ENCODE measurements around the gene DUSP5.
A peak's percentile ranks its signal among the peaks of the same experiment; 100 is the strongest.
"Not testable (repeated sequence)": the region's sequence is repeated elsewhere in the genome, so short reads cannot be mapped to it uniquely, and the experiment has no call there.

The DUSP5 gene

DNA sequence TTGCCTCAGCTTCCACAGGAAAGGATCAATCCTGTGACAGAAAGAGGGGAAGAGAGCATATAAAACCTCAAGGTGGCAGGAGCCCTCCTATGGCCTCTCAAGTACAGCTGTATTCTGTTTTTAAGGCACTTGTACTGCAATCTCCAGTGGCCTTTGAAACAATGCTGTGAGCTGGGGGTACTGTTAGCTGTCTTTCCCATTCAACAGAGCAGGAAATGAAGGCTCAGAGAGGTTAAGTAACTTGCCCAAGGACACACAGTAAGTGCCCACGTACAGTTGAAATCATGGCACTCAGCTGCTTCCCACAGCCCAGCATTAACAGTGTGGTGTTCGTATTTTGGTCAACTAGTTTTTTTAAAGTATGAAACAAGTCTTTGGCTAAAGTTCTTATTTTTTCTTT, 34.0 kb downstream of the DUSP5 start:
- in situ Hi-C loops (cut with MboI; ENCODE audit: low pct_unique_long_range_greater_than_20kb, low sequenced_read_pairs), result loop anchor here (25.0 kb wide), 1 partner anchor 169 kb away; no protein-coding TSS in a partner anchor
- no peak for DNase-seq

DNA sequence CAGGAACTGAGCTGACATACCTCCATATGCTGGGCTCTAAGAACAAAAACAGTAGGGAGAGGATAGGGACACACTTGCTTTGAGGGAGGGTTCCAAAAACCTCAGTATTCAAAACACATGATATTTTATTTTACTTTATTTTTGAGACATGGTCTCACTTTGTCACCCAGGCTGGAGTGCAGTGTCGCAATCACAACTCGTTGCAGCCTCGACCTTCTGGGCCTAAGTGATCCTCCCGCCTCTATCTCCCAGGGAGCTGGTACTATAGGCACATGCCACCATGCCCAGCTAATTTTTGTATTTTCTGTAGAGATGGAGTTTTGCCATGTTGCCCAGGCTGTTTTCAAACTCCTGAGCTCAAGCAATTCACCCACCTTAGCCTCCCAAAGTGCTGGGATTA, 34.9 kb downstream of the DUSP5 start:
- DNase-seq, result not testable (repeated sequence)
- in situ Hi-C loops (cut with MboI; ENCODE audit: low pct_unique_long_range_greater_than_20kb, low sequenced_read_pairs), result loop anchor here (25.0 kb wide), 1 partner anchor 170 kb away; no protein-coding TSS in a partner anchor

DNA sequence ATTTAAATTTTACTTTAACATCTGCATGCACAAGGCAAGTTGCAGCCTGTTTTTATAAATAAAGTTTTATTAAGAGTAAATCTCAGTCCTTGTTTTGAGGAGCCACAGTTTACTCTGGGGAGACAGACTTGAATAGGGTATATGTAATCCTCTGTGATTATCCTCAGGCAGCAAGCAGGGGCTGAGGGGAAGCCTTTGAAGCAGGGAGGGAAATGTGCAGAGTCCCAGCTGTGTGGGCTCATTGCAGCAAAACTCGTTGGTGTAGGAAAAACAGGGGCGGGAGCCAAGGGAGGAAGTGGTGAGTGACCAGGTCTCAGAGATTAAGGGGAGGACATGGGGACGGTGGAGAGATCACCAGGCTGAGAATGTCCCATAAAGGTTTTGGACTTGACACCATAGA, 35.4 kb downstream of the DUSP5 start:
- DNase-seq, result peak; percentile 41
- in situ Hi-C loops (cut with MboI; ENCODE audit: low pct_unique_long_range_greater_than_20kb, low sequenced_read_pairs), result loop anchor here (25.0 kb wide), 1 partner anchor 171 kb away; no protein-coding TSS in a partner anchor

DNA sequence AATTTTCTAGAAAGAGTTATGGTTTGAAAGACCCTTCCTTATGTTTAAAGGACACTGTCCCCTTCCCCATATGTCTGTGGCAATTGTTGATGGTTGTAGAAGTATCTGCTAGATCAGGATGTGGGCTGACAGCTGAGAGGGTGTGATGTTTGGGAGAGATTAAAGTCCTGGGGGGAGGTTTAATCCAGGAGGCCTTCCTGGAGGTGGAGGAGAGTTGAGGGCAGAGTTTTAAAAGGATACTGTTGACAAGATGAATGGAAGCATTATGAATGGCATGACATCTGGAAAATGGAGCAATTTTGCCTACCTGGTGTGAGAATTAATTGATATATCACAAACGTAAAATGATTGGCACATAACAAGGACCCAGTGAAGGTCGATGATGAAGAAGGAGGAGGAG, 36.9 kb downstream of the DUSP5 start:
- DNase-seq, result no peak
- in situ Hi-C loops (cut with MboI; ENCODE audit: low pct_unique_long_range_greater_than_20kb, low sequenced_read_pairs), result loop anchor here (25.0 kb wide), 1 partner anchor 172 kb away; no protein-coding TSS in a partner anchor

DNA sequence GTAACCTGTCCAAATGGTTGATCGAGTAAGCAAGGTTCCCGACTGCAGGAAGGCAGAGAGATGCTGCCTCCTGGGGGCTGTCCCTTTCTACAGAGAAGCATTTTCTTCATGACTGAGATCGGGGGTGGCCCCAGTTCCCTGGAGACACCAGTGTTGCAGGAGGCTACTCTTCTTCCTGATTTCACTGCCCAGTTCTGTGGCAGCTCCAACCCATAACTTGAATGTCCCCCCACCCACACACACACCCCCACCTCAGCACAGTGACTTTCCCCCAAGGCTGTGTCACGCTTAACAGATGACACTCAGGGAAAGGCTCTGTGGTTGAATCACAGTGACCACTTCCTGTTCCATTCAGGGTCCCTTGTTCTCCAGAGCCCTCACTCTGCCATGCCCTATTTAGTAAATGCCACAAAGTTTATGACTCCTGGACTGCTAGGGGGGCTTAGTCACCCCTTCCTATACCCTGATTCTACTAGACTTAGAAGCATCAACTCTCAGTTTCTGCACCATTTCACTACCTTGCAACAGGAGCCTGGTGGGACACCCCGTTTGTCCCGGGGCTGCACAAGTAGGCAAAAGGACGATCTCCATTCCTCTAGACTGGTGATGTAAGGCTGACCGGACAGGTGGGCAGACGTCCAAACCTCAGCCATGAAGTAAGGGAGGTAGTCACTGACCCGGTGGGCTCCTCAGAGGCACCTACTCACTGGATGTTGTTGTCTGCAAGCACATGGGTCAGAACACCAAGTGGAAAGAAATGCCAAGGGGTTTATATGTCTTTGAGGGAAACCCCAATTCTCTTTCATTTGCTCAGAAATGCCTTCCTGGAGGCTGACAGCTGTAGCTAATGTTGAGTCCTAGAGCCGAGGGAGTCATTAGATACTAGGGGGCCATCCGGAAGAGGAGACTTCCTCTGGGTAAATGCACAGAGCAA, 38.5 kb downstream of the DUSP5 start:
- in situ Hi-C loops (cut with MboI; ENCODE audit: low pct_unique_long_range_greater_than_20kb, low sequenced_read_pairs), result loop anchor here (25.0 kb wide), 1 partner anchor 174 kb away; no protein-coding TSS in a partner anchor
- DNase-seq, result peak; percentile 81

DNA sequence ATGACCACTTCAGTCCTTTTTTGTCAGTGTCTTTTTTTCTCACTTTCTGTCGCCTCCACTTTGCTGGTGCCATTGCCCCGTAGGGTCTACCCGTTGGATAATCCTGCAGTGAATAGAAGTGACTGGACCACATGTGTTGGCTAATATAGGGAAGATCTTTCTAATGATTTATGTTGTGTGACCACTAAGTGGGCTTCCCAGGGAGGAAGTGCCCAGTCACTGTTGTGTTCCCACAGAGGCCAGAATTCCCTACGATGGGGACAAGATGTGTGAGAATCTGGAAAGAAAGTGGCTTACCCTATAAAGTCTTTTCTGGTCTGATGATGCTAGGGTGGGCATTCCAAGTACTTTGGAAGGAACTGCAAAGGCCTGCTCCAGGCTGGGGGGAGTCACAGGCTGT, 41.4 kb downstream of the DUSP5 start:
- in situ Hi-C loops (cut with MboI; ENCODE audit: low pct_unique_long_range_greater_than_20kb, low sequenced_read_pairs), result loop anchor here (25.0 kb wide), 1 partner anchor 177 kb away; no protein-coding TSS in a partner anchor
- no peak for DNase-seq

DNA sequence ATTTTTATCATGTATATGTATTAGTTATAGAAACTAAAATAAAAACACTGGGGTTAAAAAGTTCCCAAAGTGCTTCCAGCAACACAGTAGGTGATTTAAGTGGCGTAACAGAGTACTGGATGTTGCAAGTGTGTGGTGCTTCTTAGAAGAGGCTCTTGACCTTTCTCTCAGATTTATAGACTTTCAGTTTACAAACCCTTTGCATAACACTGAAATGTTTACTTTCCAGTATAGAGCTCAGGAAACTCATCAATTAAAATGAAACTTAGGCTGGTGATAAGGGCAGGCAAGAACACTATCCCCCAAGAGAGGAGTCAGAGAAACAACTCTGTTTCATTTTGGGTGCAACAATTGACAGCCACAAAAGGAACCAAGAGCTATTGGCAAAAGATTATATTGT, 42.3 kb downstream of the DUSP5 start:
- DNase-seq, result no peak
- in situ Hi-C loops (cut with MboI; ENCODE audit: low pct_unique_long_range_greater_than_20kb, low sequenced_read_pairs), result loop anchor here (25.0 kb wide), 1 partner anchor 178 kb away; no protein-coding TSS in a partner anchor

DNA sequence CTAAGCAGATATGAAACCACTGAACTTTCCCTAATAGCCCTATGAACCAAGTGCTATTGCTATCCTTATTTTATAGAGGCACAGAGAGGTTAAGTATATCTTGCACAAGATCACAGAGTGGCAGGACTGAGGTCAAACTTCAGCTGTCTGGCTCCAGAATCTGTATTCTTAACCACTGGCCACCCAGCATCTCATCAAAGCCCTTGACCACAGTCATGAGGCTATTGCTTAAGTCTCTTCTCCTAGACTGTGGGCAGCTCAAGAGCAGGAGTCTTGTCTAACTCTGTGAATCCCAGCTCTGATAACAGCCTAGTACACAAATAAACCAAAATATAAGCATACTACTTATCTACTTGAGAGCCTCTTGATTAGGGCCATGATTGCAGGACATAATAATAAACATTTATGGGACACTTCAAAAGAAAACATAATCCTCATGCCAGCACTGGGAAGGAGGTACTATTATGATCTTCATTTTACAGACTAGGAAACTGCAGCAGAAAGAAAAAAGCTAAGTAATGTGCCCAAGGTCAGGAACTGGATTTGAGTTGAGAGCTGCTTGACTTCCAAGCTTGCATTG, 47.3 kb downstream of the DUSP5 start:
- in situ Hi-C loops (cut with MboI; ENCODE audit: low pct_unique_long_range_greater_than_20kb, low sequenced_read_pairs), result loop anchor here (25.0 kb wide), 1 partner anchor 183 kb away; no protein-coding TSS in a partner anchor
- DNase-seq, result no peak

DNA sequence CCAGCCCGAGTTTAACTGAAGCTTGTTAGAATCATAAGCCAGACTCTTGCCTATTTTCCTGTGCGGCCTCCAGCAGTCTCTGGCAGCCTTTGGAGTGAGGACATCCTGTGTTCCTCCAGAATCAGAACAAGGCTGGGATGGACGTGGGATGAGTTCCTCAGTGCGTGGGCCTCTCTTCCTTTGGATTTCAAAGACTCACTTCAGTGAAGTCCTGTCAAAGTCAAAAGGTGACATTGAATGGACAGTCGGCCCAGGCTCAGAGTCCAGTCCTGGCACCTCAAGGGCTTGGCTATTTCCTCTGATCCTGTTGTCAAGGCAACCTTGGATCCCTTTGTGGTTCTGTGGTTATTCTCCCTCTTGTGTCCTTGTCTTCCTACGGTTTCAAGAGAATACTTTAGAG, 48.4 kb downstream of the DUSP5 start:
- no peak for DNase-seq
- in situ Hi-C loops (cut with MboI; ENCODE audit: low pct_unique_long_range_greater_than_20kb, low sequenced_read_pairs), result loop anchor here (25.0 kb wide), 1 partner anchor 184 kb away; no protein-coding TSS in a partner anchor

DNA sequence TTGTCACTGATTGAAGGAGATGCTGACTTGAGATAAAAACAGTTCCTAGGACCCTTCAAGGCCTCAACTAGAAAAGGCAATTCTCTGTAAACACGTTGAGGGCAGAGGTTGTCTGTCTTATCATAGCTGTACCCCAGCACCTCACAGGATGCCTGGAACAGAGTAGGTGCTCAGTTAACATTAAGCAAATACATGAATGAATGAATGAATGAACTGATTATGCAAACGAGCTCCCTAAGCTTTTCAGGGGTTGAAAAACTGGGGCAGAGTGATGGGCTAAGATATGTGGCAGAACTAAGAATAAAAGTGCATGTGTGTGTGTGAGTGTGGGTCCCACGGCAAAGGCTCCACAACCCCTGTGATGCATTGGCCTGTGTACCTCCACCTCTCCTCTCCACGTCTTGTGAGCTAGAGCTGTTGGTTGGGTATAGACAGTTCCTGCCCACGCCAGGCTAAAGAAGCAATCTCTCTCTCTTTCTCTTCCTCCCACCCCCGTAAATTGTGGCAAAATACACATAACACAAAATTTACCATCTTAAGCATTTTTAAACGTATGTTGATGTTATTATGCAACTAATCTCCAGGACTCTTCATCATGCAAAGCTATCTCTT, 48.9 kb downstream of the DUSP5 start:
- no peak for DNase-seq
- in situ Hi-C loops (cut with MboI; ENCODE audit: low pct_unique_long_range_greater_than_20kb, low sequenced_read_pairs), result loop anchor here (25.0 kb wide), 1 partner anchor 184 kb away; no protein-coding TSS in a partner anchor

DNA sequence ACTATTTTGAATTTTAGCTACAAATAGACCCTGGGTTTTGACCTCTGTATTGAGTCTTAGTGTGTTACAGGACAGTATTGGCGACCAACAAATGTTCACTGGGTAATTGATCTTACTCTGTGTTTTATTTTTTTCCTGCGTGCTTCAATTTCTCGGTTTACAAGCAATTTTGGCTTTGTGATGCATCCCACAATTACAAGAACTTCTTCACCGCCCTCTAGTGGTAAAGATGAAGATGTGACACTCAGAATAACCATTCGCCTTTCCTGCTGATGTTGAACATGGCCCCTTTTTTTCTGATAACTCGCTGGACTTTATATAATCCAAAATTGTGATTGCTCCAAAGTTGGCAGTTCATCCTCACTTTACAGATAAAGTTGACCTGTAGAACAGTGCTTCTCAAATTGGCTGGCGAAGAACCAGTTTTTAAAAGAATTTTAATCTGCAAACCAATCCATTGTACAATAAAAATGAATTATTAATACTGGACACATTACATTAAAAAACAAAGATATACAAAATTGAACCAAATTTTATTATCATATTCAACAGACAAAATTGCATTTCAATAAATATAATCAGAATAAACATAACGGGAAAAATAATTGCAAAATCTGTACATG, 49.5 kb downstream of the DUSP5 start:
- in situ Hi-C loops (cut with MboI; ENCODE audit: low pct_unique_long_range_greater_than_20kb, low sequenced_read_pairs), result loop anchor here (25.0 kb wide), 1 partner anchor 185 kb away; no protein-coding TSS in a partner anchor
- peak; percentile 66 for DNase-seq

DNA sequence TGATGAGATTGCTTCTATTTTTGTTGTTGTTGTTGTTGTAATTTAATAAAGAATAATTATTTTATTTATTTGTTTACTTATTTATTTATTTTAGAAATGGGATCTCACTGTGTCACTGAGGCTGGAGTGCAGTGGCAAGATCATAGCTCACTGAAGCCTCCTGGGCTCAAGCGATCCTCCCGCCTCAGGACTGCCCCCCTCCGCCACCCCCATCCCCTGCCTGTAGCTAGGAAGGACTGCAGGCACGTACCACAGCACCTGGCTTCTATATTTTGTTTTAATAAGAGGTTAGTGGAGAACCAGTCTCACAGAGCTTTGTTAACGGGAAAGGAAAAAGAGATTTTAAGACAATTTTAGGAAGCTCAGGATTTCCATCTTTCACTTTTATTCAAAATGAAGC, 50.3 kb downstream of the DUSP5 start:
- no peak for DNase-seq
- in situ Hi-C loops (cut with MboI; ENCODE audit: low pct_unique_long_range_greater_than_20kb, low sequenced_read_pairs), result loop anchor here (25.0 kb wide), 1 partner anchor 186 kb away; no protein-coding TSS in a partner anchor

DNA sequence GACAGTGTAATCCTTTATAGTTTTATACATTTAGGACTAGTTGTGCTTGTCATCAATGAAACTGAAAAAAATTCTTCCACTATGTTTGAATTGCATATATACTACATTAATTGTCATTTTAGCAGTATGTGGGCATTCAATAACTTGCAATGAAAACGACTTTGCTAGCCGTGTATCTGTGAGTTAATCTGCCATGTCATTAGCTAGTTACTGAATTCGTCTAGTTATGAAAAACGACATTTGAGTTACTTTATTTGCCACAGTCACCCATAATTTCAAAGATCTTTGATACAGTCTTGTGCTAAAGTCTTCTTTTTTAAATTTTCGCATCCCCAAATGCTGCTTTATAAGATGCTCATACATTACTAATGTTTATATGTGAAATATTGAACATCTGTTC, 51.5 kb downstream of the DUSP5 start:
- in situ Hi-C loops (cut with MboI; ENCODE audit: low pct_unique_long_range_greater_than_20kb, low sequenced_read_pairs), result loop anchor here (25.0 kb wide), 1 partner anchor 187 kb away; no protein-coding TSS in a partner anchor

DNA sequence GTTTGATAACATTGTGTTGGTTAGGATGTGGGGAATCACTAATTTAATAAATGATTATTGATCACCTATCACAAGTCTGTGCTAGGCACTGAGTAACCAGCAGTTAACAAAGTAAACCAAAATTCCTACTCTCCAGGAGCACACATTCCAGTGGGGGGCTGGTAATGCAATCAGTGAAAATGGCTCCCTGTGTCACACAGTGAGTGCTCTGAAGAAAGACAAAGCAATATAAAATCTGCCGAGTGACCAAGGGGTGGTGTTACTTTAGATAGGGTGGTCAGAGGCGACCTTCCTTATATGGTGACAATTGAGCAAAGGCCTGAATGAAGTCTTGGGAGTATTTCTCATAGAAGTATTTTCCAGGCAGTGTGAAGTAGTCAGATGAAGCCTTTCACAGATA, 56.2 kb downstream of the DUSP5 start:
- no peak for DNase-seq
- in situ Hi-C loops (cut with MboI; ENCODE audit: low pct_unique_long_range_greater_than_20kb, low sequenced_read_pairs), result no loop called here

More for the DNA sequence above, 51.5 kb downstream of the DUSP5 start:
- no peak for DNase-seq

DNA sequence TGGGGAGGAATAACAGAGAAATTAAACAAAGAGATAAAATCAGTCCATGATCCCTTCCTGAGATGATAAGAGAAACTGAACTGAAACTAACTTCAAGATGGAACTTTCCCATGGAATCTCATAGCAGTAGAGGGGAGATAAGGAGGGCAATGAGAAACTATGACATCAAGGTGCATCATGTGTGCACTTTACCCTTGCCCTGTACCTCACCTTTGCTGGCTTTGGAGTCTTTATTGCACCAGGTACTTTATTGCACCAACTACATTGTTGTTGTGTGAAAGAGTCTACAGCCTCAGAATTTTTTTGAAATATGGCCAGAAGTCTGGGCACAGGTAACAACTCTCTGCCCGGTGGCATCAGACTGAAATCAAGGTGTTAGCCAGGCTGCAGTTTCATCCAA, 58.6 kb downstream of the DUSP5 start:
- in situ Hi-C loops (cut with MboI; ENCODE audit: low pct_unique_long_range_greater_than_20kb, low sequenced_read_pairs), result no loop called here
- no peak for DNase-seq

DNA sequence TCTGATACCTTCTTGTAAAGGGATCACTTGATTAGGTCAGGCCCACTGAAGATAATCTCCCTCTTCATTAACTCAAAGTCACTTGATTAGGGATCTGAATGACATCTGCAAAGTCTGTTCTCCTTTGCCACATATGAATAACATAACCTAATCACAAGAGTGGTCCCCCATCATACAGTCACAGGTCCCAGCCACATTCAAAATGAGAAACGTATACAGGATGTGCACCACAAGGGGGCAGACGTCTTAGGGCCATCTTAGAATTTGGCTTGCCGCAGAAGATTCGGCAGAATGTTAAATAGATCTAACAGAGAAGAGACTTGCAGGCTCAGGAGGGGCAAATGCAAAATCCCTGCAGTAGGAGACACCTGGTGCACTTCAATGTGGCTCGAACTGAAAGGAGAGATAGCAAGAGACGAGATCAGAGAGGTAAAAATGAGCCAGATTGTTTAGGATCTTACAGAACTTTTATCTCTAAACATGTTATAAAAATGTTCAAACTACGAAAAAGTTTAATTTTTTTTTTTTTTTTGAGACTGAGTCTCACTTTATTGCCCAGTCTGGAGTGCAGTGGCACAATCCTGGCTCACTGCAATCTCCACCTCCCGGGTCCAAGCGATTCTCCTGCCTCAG, 59.4 kb downstream of the DUSP5 start:
- peak; percentile 66 for DNase-seq
- in situ Hi-C loops (cut with MboI; ENCODE audit: low pct_unique_long_range_greater_than_20kb, low sequenced_read_pairs), result no loop called here

DNA sequence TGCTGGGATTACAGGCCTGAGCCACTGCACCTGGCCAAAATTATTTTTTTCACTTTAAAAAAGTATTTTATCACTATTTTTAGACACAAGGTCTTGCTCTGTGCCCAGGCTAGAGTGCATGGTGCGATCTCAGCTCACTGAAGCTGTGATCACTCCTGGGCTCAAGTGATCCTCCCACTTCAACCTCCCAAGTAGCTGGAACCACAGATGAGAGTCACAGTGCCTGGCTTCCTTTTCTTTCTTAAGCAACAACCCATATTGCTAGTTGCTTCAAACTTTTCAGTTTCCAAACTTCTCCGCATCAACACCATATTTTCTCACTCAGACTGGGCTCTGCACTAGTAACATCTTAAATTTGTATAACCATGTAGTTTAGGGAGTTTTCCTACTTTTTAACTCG, 60.3 kb downstream of the DUSP5 start:
- in situ Hi-C loops (cut with MboI; ENCODE audit: low pct_unique_long_range_greater_than_20kb, low sequenced_read_pairs), result no loop called here
- DNase-seq, result no peak

DNA sequence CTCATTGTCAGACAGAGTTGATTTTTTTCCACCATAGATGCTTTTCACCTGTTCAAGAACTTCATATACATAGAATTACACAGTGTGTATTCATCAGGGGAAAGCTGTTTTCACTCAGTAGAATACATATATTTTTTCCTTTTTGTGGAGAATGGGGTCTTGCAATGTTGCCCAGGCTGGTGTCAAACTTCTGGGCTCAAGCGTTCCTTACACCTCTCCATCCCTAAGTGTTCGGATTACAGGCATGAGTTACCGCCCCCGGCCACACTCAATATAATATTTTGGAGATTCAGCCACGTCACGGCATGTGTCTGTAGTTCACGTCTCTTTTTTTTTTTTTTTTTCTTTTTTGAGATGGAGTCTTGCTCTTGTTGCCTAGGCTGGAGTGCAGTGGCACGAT, 62.3 kb downstream of the DUSP5 start:
- in situ Hi-C loops (cut with MboI; ENCODE audit: low pct_unique_long_range_greater_than_20kb, low sequenced_read_pairs), result no loop called here
- no peak for DNase-seq
